Measurements from ENCODE around the gene RDH13. TPM values are rescaled to one million over a fixed set of nuclear protein-coding genes. Genes with fewer than 3 reads are reported as not detected.

The RDH13 gene
- total RNA-seq, 4 donors from 2014 or later, result 2.6 to 48.7 (median 17.1) TPM

DNA sequence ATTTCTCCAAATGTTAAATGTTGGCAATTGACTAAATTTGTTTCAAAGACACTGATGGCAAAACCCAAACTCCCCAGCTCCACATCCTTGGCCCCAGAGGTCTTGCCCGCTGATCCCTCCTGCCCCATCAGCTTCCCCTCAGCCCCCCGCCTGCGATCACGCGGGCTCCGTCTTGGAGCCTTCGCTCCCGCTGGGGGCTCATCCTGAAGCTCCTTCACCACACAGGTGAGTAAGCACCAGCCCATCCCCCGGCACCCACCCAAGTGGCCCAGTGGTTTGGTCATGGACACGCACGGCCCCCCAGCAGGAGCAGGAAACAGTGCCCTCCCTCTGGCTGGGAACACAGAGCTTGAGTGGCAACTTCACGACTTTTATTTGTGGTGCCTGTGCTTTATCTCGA, 27.6 kb upstream of the RDH13 start:
- no peaks in the 10 kb centered on the region for H3K27me3 ChIP-seq
- no peak overlapping the region for H3K27ac ChIP-seq
- no peaks in the 10 kb centered on the region for H3K36me3 ChIP-seq
- no peak for DNase-seq
- no peak for TF ChIP-seq CTCF (IDR thresholded peaks at IDR 0.05)
- TF ChIP-seq POLR2A (IDR thresholded peaks at IDR 0.05), result no peak
- no peaks in the 10 kb centered on the region for H3K9me3 ChIP-seq
- intact Hi-C loops (cut with DNase I; ENCODE audit: low total_unique reads), result no loop called here
- no peak overlapping the region for H3K4me3 ChIP-seq
- peaks cover 0 to 9% of the 10 kb centered on the region in 2 donors for H3K4me1 ChIP-seq

DNA sequence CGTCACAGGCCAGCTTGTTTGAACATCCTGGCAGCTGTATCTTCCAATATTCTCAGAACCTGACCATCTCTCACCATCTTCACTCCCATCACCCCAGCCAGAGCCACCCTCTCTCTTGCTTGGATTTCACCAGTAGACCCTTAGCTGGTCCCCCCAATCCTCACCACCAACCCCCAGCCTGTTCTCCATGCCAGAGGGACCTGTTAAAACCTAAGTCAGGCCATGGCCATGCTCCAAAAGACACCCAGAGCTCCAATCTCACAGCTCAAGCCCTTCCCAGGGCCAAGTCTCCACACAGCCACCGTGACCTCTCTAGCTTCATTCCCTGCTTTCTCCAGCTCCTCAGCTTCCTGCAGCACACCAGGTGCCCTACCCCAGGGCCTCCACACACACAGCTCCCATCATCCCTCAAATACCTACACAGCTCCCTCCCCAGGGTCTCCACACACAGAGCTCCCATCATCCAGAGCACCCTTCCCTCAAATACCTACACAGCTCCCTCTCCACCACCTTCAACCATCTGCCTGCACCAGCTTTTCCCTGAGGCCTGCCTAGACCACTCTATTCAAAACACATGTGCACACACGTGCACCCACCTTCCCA, 26.5 kb upstream of the RDH13 start:
- H3K4me3 ChIP-seq, result no peak overlapping the region
- H3K36me3 ChIP-seq, result no peaks in the 10 kb centered on the region
- no peak for TF ChIP-seq CTCF (IDR thresholded peaks at IDR 0.05)
- no peak for TF ChIP-seq POLR2A (IDR thresholded peaks at IDR 0.05)

DNA sequence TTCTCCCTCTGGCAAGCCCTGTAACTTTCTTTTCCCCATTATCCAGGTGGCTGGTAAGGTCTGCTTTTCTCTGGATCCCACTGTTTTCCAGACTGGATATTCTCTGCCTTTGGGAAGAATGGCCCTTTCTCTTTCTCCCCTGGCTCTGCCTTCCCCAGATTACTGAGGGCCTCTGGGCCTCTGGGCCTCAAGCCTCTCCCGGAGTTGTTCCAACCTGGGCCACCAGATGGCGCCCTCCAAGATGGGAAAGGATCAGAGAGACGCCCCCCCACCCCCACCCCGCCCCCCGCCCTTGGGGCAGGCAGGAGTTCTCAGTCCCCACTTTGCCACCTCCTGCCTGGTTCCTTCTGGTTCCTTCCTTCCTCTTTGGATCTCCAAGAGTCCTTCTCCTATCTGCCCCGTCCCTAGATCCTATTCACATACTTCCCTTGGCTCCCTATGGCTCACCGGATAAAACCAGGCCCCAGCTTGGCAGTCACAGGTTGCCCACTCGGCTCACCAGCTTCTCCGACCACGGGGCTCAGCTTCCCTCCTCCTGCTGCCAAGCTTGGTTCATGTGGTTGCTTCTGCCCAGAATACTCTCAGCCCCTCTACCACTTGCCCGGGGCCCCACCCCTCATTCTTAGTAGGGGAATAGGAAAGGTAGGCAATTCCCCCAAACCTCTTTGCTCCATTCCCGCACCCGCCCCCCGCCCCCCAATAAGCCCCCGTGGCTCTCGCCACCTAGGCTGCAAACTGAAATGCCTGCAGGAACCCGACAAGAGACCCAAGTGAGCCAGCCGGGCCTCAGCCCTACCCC, 25.8 kb upstream of the RDH13 start:
- peak overlapping the region in 1 of 2 donors; percentile 41 for H3K27ac ChIP-seq
- no peaks in the 10 kb centered on the region for H3K9me3 ChIP-seq
- peak; percentile 79 to 82 for DNase-seq
- TF ChIP-seq CTCF (IDR thresholded peaks at IDR 0.05) (peak; percentile 42 to 89 (median 73)), POLR2A (IDR thresholded peaks at IDR 0.05) (no peak)
- intact Hi-C loops (cut with DNase I; ENCODE audit: low total_unique reads), result loop anchor here (10.0 kb wide), 1 partner anchor 1756 kb away; the partner anchor contains the start of genes PEG3 and ZIM2
- peaks cover 0 to 9% of the 10 kb centered on the region in 2 donors for H3K4me1 ChIP-seq
- peaks cover 0 to 7% of the 10 kb centered on the region in 2 donors for H3K27me3 ChIP-seq
- no peaks in the 10 kb centered on the region for H3K36me3 ChIP-seq
- no peak overlapping the region for H3K4me3 ChIP-seq

More for the DNA sequence above, 26.5 kb upstream of the RDH13 start:
- peaks cover 0 to under 1% of the 10 kb centered on the region in 2 donors for H3K27me3 ChIP-seq
- no peak overlapping the region for H3K27ac ChIP-seq
- H3K9me3 ChIP-seq, result no peaks in the 10 kb centered on the region
- H3K4me1 ChIP-seq, result peaks cover 0 to 9% of the 10 kb centered on the region in 2 donors
- DNase-seq, result no peak
- intact Hi-C loops (cut with DNase I; ENCODE audit: low total_unique reads), result loop anchor here (10.0 kb wide), 1 partner anchor 1755 kb away; the partner anchor contains the start of genes PEG3 and ZIM2

GRCh38 chr19:55088021-55088451, 25.1 kb upstream of the RDH13 start:
- Histone ChIP-seq H3K36me3 (no peaks in the 10 kb centered on the region), H3K27me3 (peaks cover 0 to 13% of the 10 kb centered on the region in 2 donors), H3K27ac (peak overlapping the region; percentile 6 to 41), H3K4me3 (no peak overlapping the region), H3K9me3 (no peaks in the 10 kb centered on the region), H3K4me1 (peaks cover 0 to 9% of the 10 kb centered on the region in 2 donors)
- no peak for DNase-seq
- intact Hi-C loops (cut with DNase I; ENCODE audit: low total_unique reads), result loop anchor here (10.0 kb wide), 1 partner anchor 1757 kb away; the partner anchor contains the start of genes PEG3 and ZIM2
- TF ChIP-seq POLR2A (IDR thresholded peaks at IDR 0.05), result no peak
- no peak for TF ChIP-seq CTCF (IDR thresholded peaks at IDR 0.05)

- Histone ChIP-seq H3K4me3 (peak overlapping the region; percentile 35 to 45), H3K27me3 (peaks cover 3 to 18% of the 10 kb centered on the region in 2 donors), H3K36me3 (no peaks in the 10 kb centered on the region), H3K27ac (peak overlapping the region; percentile 6 to 41), H3K9me3 (no peaks in the 10 kb centered on the region), H3K4me1 (peaks cover 0 to 9% of the 10 kb centered on the region in 2 donors)
- TF ChIP-seq POLR2A (IDR thresholded peaks at IDR 0.05), result no peak
- intact Hi-C loops (cut with DNase I; ENCODE audit: low total_unique reads), result loop anchor here (10.0 kb wide), 1 partner anchor 1757 kb away; the partner anchor contains the start of genes PEG3 and ZIM2
- DNase-seq, result no peak
These were observed 24.6 kb upstream of the RDH13 start for GRCh38 chr19:55087542-55087901.
